AG04450 (cell line): ENCODE measurements around the gene SCN4A. TPM values are rescaled to one million over a fixed set of nuclear protein-coding genes. Genes with fewer than 3 reads are reported as not detected.

Source experiments
- CTCF ChIA-PET: fragments of 300-600, 350-600 bp; formaldehyde crosslinking; extraction: SDS; loops from one replicate; lab custom pipeline; 2022; ENCODE audit warnings: antibody characterized with exemption, inconsistent platforms; lab: Charles Lee
- POLR2A ChIA-PET: fragments of 350-600 bp; formaldehyde crosslinking; extraction: SDS; loops from one replicate; lab custom pipeline; 2021; ENCODE audit warnings: antibody characterized with exemption, inconsistent platforms; lab: Yijun Ruan, JAX
- DNase-seq: peaks from one replicate; pipeline ENCODE4 v3.0.0-alpha.2; 2011; ENCODE audit warnings: low read depth, low spot score
- H3K27ac ChIP-seq: one replicate; pipeline ENCODE4 v1.5.1; 2012; ENCODE audit warnings: low read depth, low read length, control low read depth
- H3K27me3 ChIP-seq: one replicate; pipeline ENCODE4 v1.6.0; 2012; ENCODE audit warnings: low read length; ENCODE audit not compliant: control insufficient read depth, insufficient read depth
- H3K4me3 ChIP-seq: 2 replicates; pipeline ENCODE4 v1.5.1; 2011; ENCODE audit warnings: mild to moderate bottlenecking, low read depth, low read length, control low read depth
- H3K9me3 ChIP-seq: 2 replicates; pipeline ENCODE4 v1.5.1; 2012; ENCODE audit warnings: low read length; ENCODE audit not compliant: control insufficient read depth, insufficient read depth
- CTCF ChIP-seq: IDR thresholded peaks from 2 replicates; pipeline ENCODE4 v1.5.1; 2011; ENCODE audit warnings: low read depth, low read length, control low read depth, inconsistent platforms
- polyA plus RNA-seq: library from polyadenylated mRNA; depleted of rRNA; stranded (reverse); fragments of >200 nt; gene quantifications from 2 replicates; pipeline ENCODE4 v1.2.3, GENCODE V29; 2011

The SCN4A gene
- polyA plus RNA-seq, 1 experiment: 0.01 TPM

- H3K27me3 ChIP-seq: peaks cover 17% of the 10 kb centered on the region
- H3K27ac ChIP-seq: no peak overlapping the region
- DNase-seq: no peak
- ChIA-PET POLR2A (no interaction called here), CTCF (interaction anchor here (0.7 to 3.1 kb wide), 23 partner anchors 11 to 188 kb away, joined by 3 to 45 read pairs (median 5); partner anchors contain the start of genes GH1 and ICAM2)
- H3K9me3 ChIP-seq: peaks cover under 1% of the 10 kb centered on the region; the same call in 1 of the 2 replicates
- no peak for TF ChIP-seq CTCF
- no peak overlapping the region for H3K4me3 ChIP-seq
Measured at GRCh38 chr17:63945784-63946439, 26.8 kb downstream of the SCN4A start.

- no peak for DNase-seq
- ChIA-PET POLR2A (no interaction called here), CTCF (interaction anchor here (1.6 to 3.1 kb wide), 5 partner anchors 10 to 189 kb away, joined by 8 to 45 read pairs (median 32); partner anchors contain the start of genes GH1 and ICAM2)
- TF ChIP-seq CTCF: no peak
- Histone ChIP-seq H3K9me3 (peaks cover 3% of the 10 kb centered on the region; the same call in 1 of the 2 replicates), H3K27ac (no peak overlapping the region), H3K27me3 (peaks cover 10% of the 10 kb centered on the region), H3K4me3 (no peak overlapping the region)
Measured at GRCh38 chr17:63944736-63945499, 27.8 kb downstream of the SCN4A start.

GRCh38 chr17:63943745-63944144 lies 29.0 kb downstream of the SCN4A start:
- CTCF ChIA-PET: no interaction called here
- Histone ChIP-seq H3K27ac (no peak overlapping the region), H3K4me3 (no peak overlapping the region), H3K9me3 (peaks cover 3% of the 10 kb centered on the region; the same call in 1 of the 2 replicates), H3K27me3 (peaks cover 10% of the 10 kb centered on the region)
- no peak for DNase-seq
- 0 out of 2 replicates have a peak, but pooled peaks have one; percentile 22 for TF ChIP-seq CTCF
- POLR2A ChIA-PET: no interaction called here

GRCh38 chr17:63942309-63942985 lies 30.3 kb downstream of the SCN4A start:
- ChIA-PET CTCF (no interaction called here), POLR2A (no interaction called here)
- Histone ChIP-seq H3K9me3 (peaks cover 3% of the 10 kb centered on the region; the same call in 1 of the 2 replicates), H3K27me3 (peaks cover 3% of the 10 kb centered on the region), H3K27ac (no peak overlapping the region), H3K4me3 (no peak overlapping the region)
- no peak for DNase-seq
- TF ChIP-seq CTCF: no peak
